H1 (cell line): ENCODE data around the gene IL36RN. TPM values are rescaled to one million over a fixed set of nuclear protein-coding genes. Genes with fewer than 3 reads are reported as not detected.

ENCODE experiments used
- RNF2 ChIP-seq: fragments of 200-900, 300-1000 bp; sonication (generic); IDR thresholded peaks from 2 replicates; pipeline ENCODE4 v1.7.1; 2016; ENCODE audit warnings: borderline replicate concordance, low read depth, mild to moderate bottlenecking, antibody characterized with exemption, low read length; ENCODE audit not compliant: poor library complexity, severe bottlenecking; ENCODE audit errors: missing control alignments
- TAF1 ChIP-seq: IDR thresholded peaks from 2 replicates; pipeline ENCODE4 v1.6.1; 2011; ENCODE audit warnings: mild to moderate bottlenecking, low read depth, low read length
- polyA plus RNA-seq, 7 experiments: library from polyadenylated mRNA; depleted of rRNA in 3 of 7; stranded (reverse) in 5 of 7; unstranded in 2 of 7; fragments of >200 nt in 5 of 7; fragments of 200-250 nt in 2 of 7; gene quantifications; 1 replicate in 5 of 7; 2 replicates in 1 of 7; 4 replicates in 1 of 7; pipeline versions ENCODE4 v1.2.1 to v1.2.3, GENCODE V29; 2011 to 2013; ENCODE audit warnings: missing spikeins in 2 of 7, mixed read lengths in 2 of 7
- total RNA-seq: library from RNA; stranded (reverse); fragmentation: NEBNext Ultra II Directional; extraction: Animal tissue kit (Norgen Biotek cat#: 25700); gene quantifications from 2 replicates; pipeline ENCODE4 v1.2.1, GENCODE V29; 2021

IL36RN gene
- total and polyA plus RNA-seq, 2 of the 8 experiments (the other 6 are each of a cell fraction or from before 2014, with no cell fraction given): not detected

- TF ChIP-seq RNF2 (no peak), TAF1 (no peak)
Observed at GRCh38 chr2:113075030-113075429, 16.0 kb downstream of the IL36RN start (continued).
